ENCODE results near the gene ZNF835.
A peak's percentile ranks its signal among the peaks of the same experiment; 100 is the strongest.

The ZNF835 gene

DNA sequence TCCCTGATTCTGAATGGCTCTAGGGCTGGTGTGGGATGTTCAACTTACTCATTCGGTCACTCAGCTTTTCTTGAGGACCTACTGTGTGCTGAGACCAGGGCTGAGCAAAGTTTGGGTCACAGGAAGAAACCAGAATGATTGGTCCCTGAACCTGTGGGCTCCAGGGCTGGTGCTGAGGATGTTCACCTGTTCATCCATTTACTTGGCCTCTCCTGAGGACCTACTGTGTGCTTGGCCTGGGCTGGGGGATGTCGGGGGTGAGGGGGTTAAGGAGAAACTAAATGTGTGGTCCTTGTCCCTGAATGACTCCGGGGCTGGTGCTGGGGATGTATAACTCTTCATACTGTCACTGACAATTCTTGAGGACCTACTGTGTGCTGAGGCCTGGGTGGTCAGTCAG lies 10.3 kb downstream of the ZNF835 start:
- DNase-seq, result no peak

DNA sequence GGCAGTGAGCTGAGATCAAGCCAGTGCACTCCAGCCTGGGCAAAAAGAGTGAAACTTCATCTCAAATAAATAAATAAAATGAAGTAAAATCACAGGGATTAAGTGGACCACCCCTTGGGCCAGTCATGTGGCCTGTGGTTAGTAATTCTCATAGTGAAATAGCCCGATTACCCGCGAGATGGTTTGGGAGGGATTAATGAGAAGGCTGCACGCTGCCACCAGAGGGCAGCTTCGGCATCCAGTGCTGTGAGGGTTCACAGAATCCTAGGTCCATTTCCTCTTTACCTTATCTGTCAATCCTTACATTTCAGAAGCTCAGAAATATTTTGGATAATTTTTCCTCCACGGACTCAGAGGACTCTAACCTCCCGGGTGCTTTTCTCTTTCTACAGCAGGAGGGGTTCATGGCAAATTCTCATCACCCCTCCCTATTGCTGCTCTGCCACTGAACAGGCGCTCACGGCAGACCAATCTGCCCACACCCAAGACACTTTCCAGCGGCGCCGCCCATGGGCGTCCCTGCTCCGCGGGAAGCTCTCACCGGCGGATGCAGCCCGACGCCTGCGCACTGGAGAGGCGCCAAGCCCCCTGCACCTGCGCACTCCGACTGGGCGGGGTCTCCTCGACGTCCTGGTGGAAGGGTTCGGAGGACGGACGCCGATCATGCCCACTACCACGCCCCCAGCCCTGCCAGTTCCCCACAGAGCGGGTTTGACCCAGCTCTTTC lies 11.0 kb downstream of the ZNF835 start:
- no peak for DNase-seq

DNA sequence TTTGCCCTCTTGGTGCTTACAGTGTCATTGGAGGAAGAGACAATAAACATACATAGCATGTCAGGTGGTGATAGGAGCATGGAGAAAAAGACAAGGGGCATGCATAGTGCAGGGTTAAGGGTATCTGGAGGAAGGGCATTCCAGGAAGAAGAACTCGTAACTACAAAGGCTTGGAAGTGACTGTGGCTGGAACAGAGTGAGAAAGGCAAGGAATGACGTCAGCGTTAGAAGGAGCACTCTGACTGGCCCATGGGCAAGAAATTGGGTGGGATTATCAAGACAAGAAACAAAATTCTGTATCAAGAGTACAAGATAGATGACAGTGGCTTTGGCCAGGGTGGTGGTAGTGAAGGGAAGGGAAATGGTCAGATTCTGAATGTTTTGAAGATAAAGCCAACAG lies 17.4 kb downstream of the ZNF835 start:
- DNase-seq, result no peak

DNA sequence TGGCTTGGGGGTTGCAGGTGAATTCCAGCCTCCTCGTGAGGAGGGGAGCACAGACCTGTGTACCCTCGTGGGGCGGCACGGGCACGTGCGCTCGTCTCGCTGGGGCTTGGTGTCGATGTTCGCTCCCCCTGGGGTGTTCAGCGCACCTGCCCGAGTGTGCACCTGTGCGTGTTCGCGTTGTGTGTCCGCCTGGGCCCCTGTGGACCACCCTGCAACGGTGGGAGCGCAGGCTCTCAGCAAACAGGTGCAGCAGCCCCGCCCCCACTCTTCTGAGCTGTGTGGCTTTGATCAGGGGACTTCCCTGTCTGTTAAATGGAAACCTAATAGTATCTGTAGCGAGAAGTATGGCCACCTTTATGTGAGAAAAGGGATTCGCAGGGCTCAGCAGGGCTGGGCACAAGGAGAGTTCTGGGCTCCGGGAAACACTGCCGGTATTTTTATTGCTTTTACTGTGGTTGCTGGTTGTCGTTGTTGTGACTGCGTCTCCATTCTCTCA lies 28.0 kb downstream of the ZNF835 start:
- no peak for DNase-seq

DNA sequence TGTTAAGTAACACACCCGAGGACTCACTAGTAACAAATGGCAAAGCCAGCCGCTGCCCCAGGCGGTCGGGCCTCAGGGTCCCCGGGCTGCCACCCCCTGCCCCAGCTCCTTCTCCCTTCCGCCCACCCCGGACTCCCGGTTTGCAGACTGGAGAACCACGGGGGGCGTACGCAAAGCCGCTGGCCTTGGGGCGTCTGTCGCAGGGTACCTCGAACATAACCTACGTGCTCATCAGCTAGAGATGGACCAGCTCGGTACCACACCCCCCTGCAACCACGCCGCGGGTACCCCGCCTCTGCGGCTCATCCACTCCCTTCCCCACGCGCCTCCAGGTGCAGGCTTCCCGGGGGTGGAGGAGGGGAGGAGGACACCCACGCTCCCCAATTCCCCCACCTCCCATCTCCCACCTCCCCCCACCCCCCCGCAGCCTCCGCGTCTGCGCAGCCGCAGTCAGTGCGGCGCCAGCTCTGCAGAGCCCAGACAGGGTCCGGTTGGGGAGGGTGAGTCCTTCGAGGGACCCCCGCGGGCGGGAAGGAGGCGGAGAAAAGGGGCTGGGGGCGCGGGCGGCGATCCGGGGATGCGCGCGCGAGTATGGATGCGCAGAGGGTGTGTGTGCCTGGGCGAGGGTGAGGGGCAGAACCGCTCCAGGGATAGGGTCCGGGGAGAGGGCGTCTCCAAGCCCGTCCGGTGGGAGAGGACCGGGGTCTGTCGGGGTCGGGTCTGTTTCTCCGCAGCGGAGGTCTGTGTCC lies 28.7 kb downstream of the ZNF835 start, which contains the start of gene SMIM17:
SMIM17 (plus strand) TSS at position 449 of the 749 bp plus-strand sequence. CDS start 2,509 bp downstream, outside the sequence.
- DNase-seq, result no peak

DNA sequence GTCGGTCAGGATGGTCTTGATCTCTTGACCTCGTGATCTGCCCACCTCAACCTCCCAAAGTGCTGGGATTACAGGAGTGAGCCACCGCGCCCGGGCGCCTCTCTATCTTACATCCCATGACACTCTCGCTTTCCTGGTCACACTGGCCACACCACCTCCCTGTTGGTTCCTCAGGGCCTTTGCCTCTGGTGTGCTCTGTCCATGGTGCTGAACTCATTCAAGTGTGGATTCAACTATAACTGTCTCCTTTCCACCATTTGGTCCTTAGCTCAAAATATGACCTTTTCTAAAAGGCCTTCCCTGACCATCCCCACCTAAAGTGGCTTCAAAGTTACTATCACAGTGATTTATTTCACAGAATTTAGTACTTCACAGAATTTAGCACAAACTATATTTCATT lies 32.3 kb downstream of the ZNF835 start:
- no peak for DNase-seq

DNA sequence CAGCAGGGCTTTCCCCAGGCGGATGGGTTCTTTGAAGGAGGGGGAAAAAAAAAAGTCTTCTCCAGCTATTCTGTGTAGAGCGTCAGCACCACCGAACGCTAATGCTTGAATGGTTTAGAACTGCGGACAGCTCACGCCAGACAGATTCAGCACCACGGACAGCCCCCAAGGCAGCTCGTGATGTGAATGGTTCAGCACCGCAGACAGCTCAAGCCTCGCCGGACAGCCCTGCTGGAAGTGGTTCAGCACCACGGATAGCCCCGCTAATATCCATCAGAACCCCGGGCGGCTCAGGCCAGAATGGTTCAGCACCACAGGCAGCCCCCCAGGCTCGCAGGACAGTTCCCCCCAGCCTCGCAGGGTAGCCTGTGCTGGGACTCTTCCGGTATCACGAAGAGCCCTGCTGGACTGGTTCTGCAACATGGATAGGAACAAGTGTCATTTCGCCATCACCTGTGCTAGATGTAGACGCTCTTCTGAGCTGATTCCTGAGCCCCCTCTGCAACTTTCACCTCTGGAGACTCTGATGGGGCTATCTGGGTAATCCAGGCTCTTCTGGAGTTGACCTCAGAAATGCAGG lies 33.5 kb downstream of the ZNF835 start:
- DNase-seq, result peak in 1 of 5 donors; percentile 26

DNA sequence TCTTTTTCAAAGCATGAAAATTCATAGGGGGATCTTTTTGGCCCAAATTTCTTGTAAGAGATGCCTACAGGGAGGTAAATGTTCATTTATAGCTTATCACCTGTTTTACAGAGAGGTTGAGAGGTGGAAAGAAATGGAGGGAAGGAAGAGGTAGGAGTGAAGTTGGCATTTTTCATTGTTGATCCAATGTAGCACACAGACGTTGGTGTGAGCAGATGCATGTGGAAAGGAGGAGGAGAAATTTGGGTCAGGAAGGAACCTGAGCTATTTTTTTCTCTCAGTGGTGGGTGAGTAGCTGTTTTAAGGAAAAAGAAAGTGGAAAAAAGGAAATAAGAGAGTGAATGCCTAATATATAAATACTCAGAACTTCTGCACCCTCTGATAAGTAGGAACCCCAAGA lies 38.5 kb downstream of the ZNF835 start:
- DNase-seq, result no peak

DNA sequence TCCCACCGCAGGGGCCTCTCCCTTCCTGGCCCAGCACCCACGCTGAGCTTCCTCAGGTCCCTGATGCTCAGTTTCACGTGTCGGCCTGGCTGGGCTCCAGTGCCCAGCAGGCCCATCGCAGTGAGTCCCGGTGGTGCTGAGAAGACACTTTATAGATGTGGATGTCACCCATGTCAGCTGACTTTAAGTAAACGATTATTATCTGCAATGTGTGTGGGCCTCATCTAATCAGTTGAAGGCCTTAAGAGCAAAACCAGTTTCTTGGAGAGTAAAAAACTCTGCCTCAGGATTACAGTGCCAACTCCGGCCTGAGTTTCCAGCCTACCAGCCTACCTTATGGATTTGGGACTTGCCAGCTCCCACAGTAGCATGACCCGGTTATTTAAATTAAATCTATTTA lies 45.8 kb downstream of the ZNF835 start:
- DNase-seq, result no peak

DNA sequence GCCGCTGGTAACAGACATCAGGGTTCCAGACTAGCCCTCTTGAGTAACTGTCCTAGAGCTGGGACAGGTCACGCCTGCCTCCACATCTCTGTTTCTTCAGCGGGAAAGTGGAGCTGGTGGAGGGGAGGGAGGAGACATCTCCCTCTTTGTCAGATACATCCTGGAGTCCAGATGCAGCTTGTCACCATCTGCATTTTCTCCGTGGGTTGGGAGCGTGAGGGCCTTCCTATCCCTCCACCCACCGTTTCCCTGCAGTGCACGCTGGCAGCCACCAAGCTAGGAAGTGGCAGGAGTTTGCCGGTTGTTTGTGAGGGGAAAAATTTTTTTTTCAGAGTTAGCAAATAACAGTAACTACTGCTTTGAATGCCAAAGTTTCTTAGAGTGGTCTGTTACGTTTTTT lies 48.6 kb downstream of the ZNF835 start:
- DNase-seq, result no peak

DNA sequence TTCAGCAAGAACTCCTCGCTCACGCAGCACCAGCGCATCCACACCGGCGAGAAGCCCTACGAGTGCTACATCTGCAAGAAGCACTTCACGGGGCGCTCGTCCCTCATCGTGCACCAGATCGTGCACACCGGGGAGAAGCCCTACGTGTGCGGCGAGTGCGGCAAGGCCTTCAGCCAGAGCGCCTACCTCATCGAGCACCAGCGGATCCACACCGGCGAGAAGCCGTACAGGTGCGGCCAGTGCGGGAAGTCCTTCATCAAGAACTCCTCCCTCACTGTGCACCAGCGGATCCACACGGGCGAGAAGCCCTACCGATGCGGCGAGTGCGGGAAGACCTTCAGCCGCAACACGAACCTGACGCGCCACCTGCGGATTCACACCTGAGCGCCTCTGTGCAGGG lies 49.2 kb downstream of the ZNF835 start:
- no peak for DNase-seq

DNA sequence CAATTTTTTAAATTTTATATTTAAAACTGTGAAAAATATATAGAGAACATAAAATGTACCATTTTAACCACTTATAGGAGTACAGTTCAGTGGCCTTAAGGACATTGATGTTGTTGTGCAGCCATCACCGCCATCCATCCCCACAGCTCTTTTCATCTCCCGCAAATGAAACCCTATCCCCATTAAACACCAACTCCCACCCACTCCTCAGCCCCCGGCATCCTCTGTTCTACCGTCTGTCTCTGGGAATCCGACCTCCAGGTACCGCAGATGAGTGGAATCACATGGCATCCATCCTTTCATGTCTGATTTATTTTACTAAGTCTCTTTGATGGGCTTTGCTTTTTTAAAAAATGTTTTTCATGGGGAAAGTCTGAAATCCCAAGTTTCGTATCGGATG lies 52.4 kb downstream of the ZNF835 start:
- no peak for DNase-seq

DNA sequence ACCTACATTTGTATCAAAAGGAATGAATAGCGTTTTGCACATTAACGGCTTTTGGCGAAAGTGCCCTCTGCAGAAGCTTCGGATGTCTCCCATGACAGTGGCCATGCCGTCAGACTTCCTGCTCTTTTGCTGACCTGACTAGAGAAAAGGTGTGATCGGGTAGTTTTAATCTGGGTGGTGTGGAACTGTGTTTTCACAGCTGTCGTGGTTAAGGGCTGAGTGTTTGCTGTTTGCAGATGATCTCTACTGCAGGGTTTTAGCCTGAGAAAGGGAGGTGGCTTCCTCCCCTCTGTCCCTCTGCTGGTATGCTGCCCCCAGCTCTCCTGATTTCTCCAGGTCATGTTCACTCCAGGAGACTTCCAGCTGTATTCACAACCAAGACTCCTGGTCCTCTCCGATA lies 54.0 kb downstream of the ZNF835 start:
- DNase-seq, result no peak

DNA sequence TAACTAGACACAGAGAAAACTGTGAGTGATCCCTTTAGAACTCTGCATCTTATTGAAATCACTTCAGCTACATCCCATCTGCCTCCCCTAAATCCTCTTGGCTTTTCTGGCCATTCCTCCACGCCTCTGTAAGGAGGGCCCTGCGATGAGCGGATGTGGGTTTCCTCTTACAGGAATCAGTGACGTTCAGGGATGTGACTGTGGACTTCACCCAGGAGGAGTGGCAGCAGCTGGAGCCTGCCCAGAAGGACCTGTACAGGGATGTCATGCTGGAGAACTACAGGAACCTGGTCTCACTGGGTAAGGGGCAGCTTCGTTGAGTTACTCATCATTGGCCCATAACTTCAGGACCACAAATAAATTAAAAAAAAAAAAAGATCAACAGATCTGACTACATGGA lies 57.9 kb downstream of the ZNF835 start:
- no peak for DNase-seq

DNA sequence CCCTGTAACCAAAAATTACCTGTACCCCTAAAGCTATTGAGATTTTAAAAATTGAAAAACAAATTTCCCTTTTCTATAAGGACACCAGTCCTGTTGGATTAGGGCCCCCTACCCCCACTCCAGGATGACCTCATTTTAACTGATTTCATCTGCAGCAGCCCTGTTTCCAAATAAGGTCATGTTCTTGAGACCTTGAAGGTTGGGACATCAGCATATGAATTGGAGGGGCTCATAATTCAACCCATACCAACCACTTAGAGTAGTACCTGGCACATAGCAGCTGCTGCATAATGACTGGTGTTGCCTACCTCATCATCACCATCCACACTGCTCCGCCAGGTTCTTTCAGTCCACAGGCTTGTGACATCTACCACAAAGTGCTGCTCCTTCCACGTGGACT lies 58.8 kb downstream of the ZNF835 start:
- no peak for DNase-seq

All from T-helper 1 cell (primary cell).